ENCODE measurements around the gene HDAC8.
A peak's percentile ranks its signal among the peaks of the same experiment; 100 is the strongest.

HDAC8 gene

GRCh38 chrX:72381439-72382201, 191.0 kb downstream of the HDAC8 start:
- no peak for DNase-seq (ENCODE audit: low read depth in 2 of 2)

GRCh38 chrX:72376124-72376523, 196.5 kb downstream of the HDAC8 start:
- no peak for DNase-seq (ENCODE audit: low read depth in 2 of 2)

- no peak for DNase-seq (ENCODE audit: low read depth in 2 of 2)
Measured at GRCh38 chrX:72373136-72373535, 199.5 kb downstream of the HDAC8 start.

GRCh38 chrX:72372735-72373134, 199.9 kb downstream of the HDAC8 start:
- DNase-seq (ENCODE audit: low read depth in 2 of 2) = no peak

DNA sequence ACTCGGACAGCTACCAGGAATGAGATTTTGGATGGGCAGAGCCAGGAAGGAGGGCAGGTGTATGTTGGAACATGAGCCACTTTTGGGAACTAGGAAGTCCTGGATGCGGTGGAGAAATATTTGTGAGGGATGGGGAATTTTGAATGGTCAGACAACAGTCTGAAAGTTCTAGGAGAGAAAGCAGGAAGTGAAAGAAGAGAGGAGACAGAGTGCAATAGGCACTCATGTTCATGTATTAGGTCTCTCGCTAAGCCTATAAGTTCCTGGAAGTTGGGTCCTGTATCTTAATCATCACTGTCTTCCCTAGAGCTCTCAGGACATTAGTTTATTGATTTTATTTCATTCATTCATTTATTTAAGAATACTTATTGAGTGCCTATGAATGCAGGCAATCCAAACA, 201.2 kb downstream of the HDAC8 start:
- DNase-seq (ENCODE audit: low read depth in 2 of 2) = no peak

DNA sequence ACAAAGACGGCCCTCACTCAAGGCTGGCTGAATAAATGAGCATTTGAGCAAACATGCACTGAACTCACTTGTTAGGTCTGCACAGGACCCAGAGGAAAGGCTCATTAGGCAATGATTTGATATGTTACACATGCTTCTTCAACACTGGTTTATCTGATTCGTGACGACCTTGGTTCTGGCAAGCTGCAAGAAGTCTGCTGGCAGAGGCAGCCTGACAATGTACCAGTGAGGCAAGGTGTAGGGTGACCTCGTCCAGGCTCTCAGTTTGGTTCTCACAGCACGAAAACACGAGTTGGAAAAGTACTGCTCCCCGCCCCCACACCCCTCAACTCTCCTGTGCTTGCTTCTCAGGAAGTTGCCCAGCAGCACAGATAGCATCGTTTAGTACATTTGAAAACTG, 203.8 kb downstream of the HDAC8 start:
- no peak for DNase-seq (ENCODE audit: low read depth in 2 of 2)

DNA sequence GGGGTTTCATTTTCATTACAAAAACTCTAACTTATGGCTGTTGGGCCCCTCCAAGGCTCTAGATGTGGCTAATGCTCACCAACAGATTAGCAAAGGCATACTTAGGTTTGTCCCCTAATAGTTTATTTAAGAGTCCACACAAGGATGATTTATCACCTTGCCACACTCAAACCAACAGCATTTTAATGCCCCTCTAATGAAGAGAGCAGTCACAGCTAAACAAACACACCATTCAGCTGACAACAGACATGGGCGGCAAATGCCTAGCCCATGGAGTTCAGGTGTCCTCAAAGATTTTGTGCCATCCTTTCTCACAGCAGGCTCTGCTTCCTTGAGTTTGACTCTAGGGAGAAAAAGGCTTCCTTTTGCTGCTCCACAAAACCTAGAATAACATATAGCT, 205.1 kb downstream of the HDAC8 start:
- DNase-seq (ENCODE audit: low read depth in 2 of 2) = no peak

DNA sequence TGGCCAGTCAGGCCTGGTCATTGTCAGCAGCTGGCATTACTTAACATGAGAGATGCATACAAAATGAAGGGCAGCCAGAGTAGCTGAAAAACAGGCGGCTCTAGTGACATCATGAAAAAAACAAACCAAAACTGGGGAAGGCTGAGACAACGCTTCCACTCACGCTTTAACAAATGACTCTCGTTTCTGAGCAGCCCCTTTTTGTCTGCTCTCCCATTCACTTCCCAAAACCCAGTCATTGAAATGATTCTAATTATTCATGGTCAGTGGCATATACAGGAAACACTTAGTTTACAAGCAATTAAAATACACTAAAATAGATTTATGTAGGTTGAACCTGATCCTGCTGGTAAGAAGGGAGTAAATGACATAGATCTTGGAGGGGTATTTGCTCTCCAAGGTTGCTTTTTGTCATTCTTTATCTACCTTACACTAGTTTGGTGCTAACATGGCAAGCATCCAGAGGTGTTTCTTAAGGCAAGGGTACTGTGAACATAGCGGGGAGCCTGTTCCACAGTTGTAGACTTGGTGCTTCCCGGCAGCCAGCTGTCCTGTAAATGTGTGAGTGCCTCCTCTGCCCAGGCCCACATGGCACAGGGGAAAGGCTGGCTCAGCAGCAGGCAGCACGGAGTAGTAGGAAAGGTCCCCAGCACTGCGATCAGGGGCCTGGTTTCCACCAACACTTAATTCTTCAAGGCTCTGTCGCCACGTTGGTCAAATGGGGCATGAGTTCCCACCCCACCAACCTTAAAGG, 205.8 kb downstream of the HDAC8 start:
- no peak for DNase-seq (ENCODE audit: low read depth in 2 of 2)

GRCh38 chrX:72366178-72366577, 206.5 kb downstream of the HDAC8 start:
- DNase-seq (ENCODE audit: low read depth in 2 of 2) = no peak

DNA sequence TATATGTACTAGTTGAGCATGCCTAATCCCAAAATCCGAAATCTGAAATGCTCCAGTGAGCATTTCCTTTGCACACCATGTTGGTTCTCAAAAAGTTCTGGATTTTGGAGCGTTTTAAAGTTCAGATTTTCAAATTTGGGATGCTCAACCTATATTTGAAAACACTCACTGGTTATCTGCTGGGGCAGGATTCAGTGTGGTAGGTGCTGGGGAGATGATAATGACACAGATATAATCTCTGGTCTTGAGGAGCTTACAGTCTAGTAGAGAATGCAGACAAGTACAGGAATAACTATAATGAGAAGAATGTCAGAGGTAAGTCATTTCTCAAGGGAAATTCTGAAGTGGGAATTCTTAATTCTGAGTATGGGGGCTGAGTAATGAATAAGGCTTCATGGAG, 207.5 kb downstream of the HDAC8 start:
- no peak for DNase-seq (ENCODE audit: low read depth in 2 of 2)

DNA sequence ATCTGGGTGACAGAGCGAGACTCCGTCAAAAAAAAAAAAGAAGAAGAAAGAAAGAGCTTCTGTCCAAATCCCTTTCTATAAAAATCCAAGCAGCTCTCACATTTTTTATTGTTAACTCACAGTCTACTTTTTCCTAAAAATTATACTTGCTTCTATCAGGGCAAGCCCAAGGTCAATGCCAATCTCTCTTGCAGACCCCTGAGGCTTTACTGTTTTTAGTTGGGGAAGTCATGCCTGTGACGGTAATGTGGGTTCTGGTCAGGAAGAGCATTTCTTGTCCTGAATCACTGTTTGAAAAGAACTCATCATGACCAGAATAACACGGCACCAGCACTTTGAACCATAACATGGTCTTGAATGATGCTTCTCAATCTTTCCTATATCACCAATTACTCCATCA, 212.3 kb downstream of the HDAC8 start:
- no peak for DNase-seq (ENCODE audit: low read depth in 2 of 2)

GRCh38 chrX:72358313-72358712, 214.3 kb downstream of the HDAC8 start:
- no peak for DNase-seq (ENCODE audit: low read depth in 2 of 2)

DNA sequence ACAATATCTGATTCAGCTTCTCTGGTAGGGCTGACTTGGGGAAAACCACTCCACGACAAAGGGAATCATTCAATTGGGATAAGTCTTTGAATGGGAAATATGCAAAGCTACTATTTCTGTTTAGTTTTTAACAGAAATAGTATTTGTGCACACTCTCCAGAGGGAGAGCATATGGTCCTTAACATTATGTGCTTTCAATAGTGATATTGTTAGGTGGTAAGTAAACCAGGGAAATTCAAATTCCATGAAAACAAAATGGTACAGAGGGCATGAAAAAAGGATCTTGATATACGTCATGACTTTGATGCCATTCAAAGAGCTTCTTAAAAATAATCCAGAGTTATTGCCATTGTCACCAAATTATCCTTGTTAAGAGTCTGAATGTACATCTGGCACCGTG, 219.9 kb downstream of the HDAC8 start:
- DNase-seq (ENCODE audit: low read depth in 2 of 2) = no peak

- DNase-seq (ENCODE audit: low read depth in 2 of 2) = peak; percentile 42 to 53
Measured at GRCh38 chrX:72351606-72352334, 220.9 kb downstream of the HDAC8 start.

- no peak for DNase-seq (ENCODE audit: low read depth in 2 of 2)
Measured at GRCh38 chrX:72349190-72349589, 223.5 kb downstream of the HDAC8 start.

DNA sequence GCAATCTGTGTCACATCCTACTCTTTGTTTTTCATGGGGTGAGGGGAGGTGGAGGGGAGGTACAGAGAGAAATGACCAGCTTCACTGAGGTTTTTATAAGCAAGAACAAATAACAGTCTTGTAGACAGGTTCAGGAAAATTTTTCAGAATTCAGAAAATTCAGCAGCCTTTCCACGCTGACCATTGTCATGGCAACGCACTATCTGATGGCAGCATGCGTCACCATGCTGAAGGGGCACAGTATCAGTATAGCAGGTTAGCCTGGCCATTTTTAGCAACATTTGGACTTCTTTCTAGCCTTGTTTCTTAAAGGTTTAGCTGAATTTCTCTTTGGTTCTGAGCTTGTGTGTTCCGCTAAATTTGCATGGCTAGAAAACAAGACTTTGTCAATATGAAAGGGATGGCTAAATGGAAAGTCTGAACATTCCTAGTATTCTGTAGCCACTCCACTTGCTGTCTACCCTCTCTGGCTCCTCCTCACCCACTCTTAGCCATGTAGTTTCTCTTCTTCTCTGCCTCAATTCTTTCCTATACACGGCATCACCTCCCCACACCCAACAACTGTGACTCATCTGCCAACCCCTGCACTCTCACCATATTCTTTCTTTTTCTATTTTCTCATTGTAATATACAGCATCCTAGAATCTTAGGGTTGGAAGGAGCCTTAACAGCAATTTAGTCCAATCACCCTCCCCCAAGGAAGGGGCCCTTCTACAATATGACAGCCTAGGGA, 224.2 kb downstream of the HDAC8 start:
- DNase-seq (ENCODE audit: low read depth in 2 of 2) = no peak

DNA sequence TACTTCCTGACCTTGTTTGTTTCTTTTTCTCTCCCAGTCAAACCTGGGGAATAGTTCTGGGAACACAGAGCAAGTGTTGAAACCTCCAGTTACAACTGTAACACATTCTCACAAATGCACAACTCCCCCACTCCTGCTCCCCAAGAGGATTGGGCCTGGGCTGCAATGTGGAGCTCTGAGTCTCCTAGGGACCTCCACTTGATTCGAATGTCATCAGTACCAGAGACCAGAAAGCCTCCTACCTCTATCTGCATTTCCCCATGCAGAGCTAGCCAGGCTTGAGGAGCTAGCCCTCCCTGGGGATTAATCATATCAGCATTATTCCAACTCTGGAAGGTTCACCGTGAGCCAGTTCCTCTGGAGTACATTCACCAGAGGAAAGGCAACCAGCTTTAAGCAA, 225.3 kb downstream of the HDAC8 start:
- no peak for DNase-seq (ENCODE audit: low read depth in 2 of 2)

GRCh38 chrX:72346302-72346949, 226.2 kb downstream of the HDAC8 start:
- no peak for DNase-seq (ENCODE audit: low read depth in 2 of 2)

DNA sequence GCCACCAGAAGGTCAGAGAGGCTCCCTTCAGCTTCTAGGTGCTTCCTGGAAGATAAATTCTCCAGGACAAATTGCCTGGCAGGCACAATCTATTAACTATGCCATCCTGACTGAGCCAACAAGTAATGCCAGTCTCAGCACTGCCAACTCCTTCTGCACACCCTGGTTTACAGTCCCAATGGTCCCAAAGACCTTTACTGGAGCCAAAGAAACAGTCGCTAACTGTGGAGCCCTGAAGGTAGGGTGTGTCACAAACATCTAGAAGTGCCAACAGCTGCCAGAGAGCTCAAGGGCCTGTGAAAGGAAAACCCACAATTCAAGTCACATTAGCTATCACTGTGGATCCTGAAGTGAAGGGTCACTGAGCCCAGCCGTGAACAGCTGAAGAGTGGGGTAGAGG, 232.0 kb downstream of the HDAC8 start:
- no peak for DNase-seq (ENCODE audit: low read depth in 2 of 2)

GRCh38 chrX:72340041-72340440, 232.6 kb downstream of the HDAC8 start:
- DNase-seq (ENCODE audit: low read depth in 2 of 2) = no peak

GRCh38 chrX:72330131-72330530, 242.5 kb downstream of the HDAC8 start:
- DNase-seq (ENCODE audit: low read depth in 2 of 2) = no peak
